Hindlimb muscle (tissue), 1 donor: Measurements from ENCODE around the gene LASP1. TPM values are rescaled to one million over a fixed set of nuclear protein-coding genes. Genes with fewer than 3 reads are reported as not detected.

Experiments
- DNase-seq: peaks from one replicate; pipeline ENCODE4 v3.0.0-alpha.2; 2013
- polyA plus RNA-seq: library from polyadenylated mRNA; unstranded; fragments of 120-200 nt; gene quantifications from one replicate; pipeline ENCODE4 v1.2.1, GENCODE V29; 2013; ENCODE audit not compliant: insufficient read length

The LASP1 gene
- polyA plus RNA-seq, 1 donor: 74.6 TPM

DNA sequence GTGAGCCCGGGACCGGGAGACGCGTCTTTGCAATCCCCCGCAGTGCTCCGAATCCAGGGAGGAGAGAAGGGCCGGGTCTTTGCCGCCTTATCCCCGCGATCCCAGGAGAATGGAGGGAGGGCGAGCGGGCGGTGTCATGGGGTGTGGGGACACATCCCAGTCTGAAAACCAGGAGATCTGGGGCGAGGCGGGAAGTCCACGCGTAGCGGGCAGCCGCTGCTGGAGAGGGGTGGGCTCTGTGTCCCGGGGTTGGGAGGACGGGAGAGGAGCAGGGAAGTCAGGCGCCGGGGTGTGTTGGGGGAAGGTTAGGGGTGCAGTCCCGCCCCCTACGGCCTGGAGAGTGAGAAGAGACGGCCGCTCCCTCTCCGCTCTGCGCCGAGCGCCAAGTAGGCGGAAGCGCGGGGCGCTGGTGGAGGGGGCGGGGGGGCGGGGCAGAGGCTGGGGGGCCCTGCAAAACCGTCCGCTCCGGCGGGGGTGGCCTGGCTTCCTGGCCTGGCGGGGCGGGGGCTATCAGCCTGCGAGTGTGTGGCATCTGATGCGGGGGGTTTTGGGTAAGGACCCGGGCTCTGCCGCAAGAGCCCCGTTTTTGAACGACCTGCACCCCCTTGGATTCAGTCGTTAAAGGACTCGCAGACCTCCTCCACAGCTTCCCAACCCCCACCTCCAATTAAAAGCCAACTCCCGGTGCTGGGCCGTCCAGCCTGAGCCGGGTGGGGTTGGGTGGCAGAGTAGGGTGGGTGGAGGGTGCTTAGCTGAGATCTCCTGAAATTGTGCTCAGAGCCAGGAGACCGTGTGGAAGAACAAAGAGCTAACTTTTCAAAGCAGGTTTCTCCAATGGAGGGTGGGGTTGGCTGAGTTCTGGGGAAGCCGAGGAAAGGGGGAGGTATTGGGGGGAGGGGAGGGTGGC is 654 bp downstream of the LASP1 start:
- peak; percentile 80 for DNase-seq

DNA sequence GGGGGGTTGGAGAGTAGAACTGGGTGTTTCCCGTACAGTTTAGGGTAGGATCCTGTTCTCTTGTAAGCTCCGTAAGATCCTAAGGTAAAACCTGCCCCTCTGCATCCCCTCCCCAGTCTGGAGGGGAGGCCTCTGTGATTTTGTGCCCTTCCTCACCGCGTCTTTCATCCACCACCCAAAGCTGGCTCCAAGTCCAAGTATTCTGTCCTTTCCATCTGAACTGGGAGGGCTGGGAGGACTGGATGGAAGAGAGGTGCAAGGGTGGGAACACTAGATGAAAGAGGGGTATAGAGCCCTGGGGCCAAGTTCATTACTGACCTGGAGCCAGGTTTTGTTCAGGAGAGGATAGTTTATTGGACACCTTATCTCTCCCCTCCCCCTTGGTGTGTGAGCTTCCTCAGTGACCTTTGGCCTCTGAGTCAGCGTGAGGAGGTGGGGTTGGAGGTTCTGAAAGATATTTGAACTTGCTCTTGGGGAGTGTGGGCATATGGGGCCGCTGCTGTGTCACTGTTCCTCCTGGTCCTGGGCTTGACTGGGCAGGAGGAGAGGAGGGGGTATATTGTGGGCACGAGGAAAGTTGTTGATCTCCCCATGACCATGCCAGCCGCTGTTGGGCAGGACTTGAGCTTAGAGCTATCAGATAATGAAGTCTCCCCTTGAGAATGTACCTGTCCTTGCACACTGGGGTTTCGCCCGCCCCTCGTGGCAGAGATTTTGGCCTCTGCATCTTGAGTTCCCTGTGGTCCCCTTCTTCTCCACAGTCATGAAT is 1.6 kb downstream of the LASP1 start:
- no peak for DNase-seq

GRCh38 chr17:38872027-38872511 is 2.2 kb downstream of the LASP1 start:
- DNase-seq: no peak

- no peak for DNase-seq
Observed at GRCh38 chr17:38872671-38873385, 3.0 kb downstream of the LASP1 start.

GRCh38 chr17:38873640-38874380 is 4.0 kb downstream of the LASP1 start:
- no peak for DNase-seq

DNA sequence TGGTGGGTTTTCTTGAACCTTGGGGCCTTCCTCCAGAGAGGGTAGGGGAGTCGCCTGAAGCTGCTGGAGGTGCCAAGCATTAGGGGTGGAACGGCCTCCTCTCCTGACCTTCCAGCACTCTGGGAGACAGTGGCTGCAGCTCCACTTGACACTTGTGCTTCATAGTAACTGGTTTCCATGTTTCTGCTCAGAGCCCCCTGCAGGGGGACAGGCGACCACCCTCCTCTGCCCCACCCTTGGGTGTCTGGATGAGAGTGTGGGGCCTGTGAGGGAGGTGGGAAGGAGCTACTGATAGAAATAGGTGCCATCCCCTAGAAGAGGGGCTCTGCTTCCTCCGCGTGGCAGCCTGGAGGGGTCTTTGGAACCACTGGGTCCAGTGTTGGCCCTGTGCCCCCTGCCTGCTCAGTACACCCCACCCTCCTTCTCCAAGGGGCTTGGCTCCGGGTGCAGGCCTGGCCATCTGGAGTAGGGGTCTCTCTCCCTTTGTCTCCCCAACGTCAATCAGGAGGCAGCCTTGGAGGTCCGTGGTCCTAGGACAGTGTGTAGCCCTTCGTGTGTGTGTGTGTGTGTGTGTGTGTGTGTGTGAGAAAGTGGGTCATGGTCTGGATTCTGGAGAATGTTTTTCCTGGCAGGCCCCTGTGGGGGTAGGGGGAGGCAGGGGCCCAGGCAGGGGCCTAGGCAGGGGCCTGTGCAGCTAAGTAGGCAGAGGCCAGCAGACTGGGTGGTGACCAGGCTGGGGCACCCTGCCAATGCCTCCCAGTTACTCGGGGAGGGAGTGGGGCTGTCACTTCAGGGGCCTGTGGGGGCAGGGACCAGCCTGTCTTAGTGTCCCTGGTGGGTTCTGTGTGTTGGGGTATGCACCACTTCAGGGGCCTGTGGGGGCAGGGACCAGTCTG is 4.9 kb downstream of the LASP1 start:
- DNase-seq: no peak

- DNase-seq: no peak
Observed at GRCh38 chr17:38875477-38876075, 5.7 kb downstream of the LASP1 start.

- no peak for DNase-seq
Observed at GRCh38 chr17:38877130-38877851, 7.4 kb downstream of the LASP1 start.

DNA sequence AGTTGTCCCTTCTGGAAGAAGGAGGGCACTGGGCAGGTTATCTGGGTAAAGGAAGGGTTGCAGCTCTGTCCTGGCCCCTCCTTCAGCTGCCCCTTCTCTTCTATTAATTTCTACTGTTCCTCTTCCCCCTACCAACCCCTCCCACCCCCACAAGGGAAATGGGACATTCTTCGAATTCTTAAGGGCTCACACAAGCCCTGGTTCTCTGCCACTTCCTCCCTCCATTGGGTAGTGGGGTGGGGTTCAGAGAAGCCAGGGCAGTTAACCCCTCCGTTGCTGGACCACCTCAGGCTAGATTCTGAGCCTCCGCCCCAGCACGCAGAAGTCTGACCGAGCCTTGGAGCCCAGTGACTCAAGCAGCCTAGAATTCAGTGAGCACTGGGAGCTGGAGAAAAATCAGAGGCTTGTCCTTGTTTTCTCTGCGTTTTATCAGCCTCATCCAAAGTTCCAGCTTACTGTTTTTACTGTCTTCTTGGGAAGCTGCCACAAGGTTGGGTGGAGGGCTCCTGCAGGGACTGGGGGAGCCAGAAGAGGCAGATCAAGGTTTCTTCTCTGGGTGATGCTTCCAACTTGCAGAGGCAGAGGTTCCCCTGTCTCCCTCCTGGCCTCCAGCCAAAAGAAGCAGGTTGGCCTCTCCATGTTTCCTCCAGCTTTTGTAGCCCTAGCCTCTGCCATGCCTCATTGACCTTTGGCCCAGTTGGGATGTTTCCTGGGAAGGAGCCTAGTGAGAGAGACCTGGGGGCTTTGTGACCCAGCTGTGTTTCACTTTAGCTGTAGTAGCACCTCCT is 10.2 kb downstream of the LASP1 start:
- peak; percentile 48 for DNase-seq

- DNase-seq: peak; percentile 65
Observed at GRCh38 chr17:38881600-38882191, 11.8 kb downstream of the LASP1 start.

GRCh38 chr17:38882870-38883269 is 13.0 kb downstream of the LASP1 start:
- no peak for DNase-seq

- DNase-seq: no peak
Observed at GRCh38 chr17:38883592-38884526, 14.0 kb downstream of the LASP1 start.

- DNase-seq: no peak
Observed at GRCh38 chr17:38885044-38885727, 15.3 kb downstream of the LASP1 start.

GRCh38 chr17:38885728-38886642 is 16.1 kb downstream of the LASP1 start:
- no peak for DNase-seq

GRCh38 chr17:38886643-38887010 is 16.8 kb downstream of the LASP1 start:
- no peak for DNase-seq

DNA sequence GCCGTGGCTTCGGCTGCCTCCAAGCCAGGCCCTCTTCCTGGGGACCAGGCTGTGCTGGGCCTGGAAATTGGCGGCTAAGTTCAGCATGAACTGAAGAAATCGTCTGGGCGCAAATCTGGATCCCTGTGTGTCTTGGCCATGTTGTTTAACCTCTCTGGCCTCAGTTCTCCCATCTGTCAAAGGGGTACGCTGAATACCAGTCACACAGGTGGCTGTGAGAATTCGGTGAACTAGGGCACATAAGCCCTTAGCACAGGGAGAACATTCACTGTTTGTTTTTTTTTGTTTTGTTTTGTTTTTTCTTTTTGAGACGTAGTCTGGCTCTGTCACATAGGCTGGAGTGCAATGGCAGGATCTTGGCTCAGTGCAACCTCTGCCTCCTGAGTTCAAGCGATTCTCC is 19.0 kb downstream of the LASP1 start:
- DNase-seq: no peak
